HL-60/S4 treated with retinoic acid at 250 ng/mL for 4 days and 3 days (cell line): ENCODE data around the gene CKB.

Source experiments
- in situ Hi-C: fragments of 300-500 bp; cut with MboI; formaldehyde crosslinking; loops from 2 replicates; pipeline ENCODE4 v1.7.0; 2022; ENCODE audit warnings: low sequenced_read_pairs

Gene CKB

GRCh38 chr14:103492156-103492925 is 30.3 kb downstream of the CKB start:
- in situ Hi-C loops: no loop called here

GRCh38 chr14:103491691-103492090 is 30.9 kb downstream of the CKB start:
- in situ Hi-C loops: no loop called here

- in situ Hi-C loops: no loop called here
Measured at GRCh38 chr14:103489621-103490020, 33.0 kb downstream of the CKB start.

GRCh38 chr14:103488960-103489359 is 33.7 kb downstream of the CKB start:
- in situ Hi-C loops: no loop called here

- in situ Hi-C loops: no loop called here
Measured at GRCh38 chr14:103488071-103488470, 34.6 kb downstream of the CKB start.

GRCh38 chr14:103485504-103485903 is 37.1 kb downstream of the CKB start:
- in situ Hi-C loops: no loop called here

GRCh38 chr14:103483600-103483999 is 39.0 kb downstream of the CKB start:
- in situ Hi-C loops: no loop called here

- in situ Hi-C loops: no loop called here
Measured at GRCh38 chr14:103480595-103480994, 42.0 kb downstream of the CKB start.

- in situ Hi-C loops: no loop called here
Measured at GRCh38 chr14:103476631-103477030, 46.0 kb downstream of the CKB start.

- in situ Hi-C loops: no loop called here
Measured at GRCh38 chr14:103476065-103476464, 46.6 kb downstream of the CKB start.

GRCh38 chr14:103474893-103475292 is 47.7 kb downstream of the CKB start:
- in situ Hi-C loops: no loop called here

GRCh38 chr14:103472939-103473338 is 49.7 kb downstream of the CKB start:
- in situ Hi-C loops: no loop called here
